Activated naive CD4-positive, alpha-beta T cell treated with anti-CD3 and anti-CD28 coated beads, Interleukin-2, amount 50 U/mL, for 72 hours (primary cell): ENCODE data around the gene XXYLT1. TPM values are rescaled to one million over a fixed set of nuclear protein-coding genes. Genes with fewer than 3 reads are reported as not detected.
"Not testable (repeated sequence)": the region's sequence is repeated elsewhere in the genome, so short reads cannot be mapped to it uniquely, and the experiment has no call there.

Experiments
- ATAC-seq, 2 donors: fragments of 150-1000 bp; cut with Tn5 transposase; 2 replicates each; pipeline ENCODE4 v1.10.0; 2021; ENCODE audit warnings: mild to moderate bottlenecking in 2 of 2, moderate library complexity in 2 of 2
- DNase-seq, 2 donors: peaks; one replicate each; pipeline ENCODE4 v3.0.0; 2021 to 2022; ENCODE audit warnings: low spot score in 2 of 2
- H3K27ac Mint-ChIP-seq, 2 donors: one replicate each; pipeline ENCODE4 v1.8.0; 2022; ENCODE audit warnings: mild to moderate bottlenecking in 2 of 2, mixed read lengths in 2 of 2
- H3K36me3 Mint-ChIP-seq, 2 donors: one replicate each; pipeline ENCODE4 v1.8.0; 2022; ENCODE audit warnings: mixed read lengths in 2 of 2
- H3K9me3 Mint-ChIP-seq, 2 donors: one replicate each; pipeline ENCODE4 v1.8.0; 2022; ENCODE audit warnings: mixed read lengths in 2 of 2
- total RNA-seq, 2 donors: library from RNA; stranded (reverse); gene quantifications; one replicate each; pipeline ENCODE4 v1.2.3, GENCODE V29; 2022

Gene XXYLT1
- total RNA-seq, 2 donors from 2014 or later = 3.4 to 6.1 TPM

- no peaks in the 10 kb centered on the region for H3K9me3 Mint-ChIP-seq
- DNase-seq = no peak
- H3K36me3 Mint-ChIP-seq = peaks cover 12 to 19% of the 10 kb centered on the region in 2 donors
- no peak for ATAC-seq
- H3K27ac Mint-ChIP-seq = no peak overlapping the region
Measured at GRCh38 chr3:195224980-195225580, 45.9 kb downstream of the XXYLT1 start.

GRCh38 chr3:195224156-195224979, 46.6 kb downstream of the XXYLT1 start:
- no peaks in the 10 kb centered on the region for H3K9me3 Mint-ChIP-seq
- ATAC-seq (no peak), DNase-seq (no peak)
- H3K36me3 Mint-ChIP-seq = peaks cover 13 to 19% of the 10 kb centered on the region in 2 donors
- no peak overlapping the region for H3K27ac Mint-ChIP-seq

- no peak for DNase-seq
- Mint-ChIP-seq H3K9me3 (no peaks in the 10 kb centered on the region), H3K27ac (no peak overlapping the region), H3K36me3 (peaks cover 17 to 25% of the 10 kb centered on the region in 2 donors)
- no peak for ATAC-seq
Measured at GRCh38 chr3:195221876-195222617, 48.9 kb downstream of the XXYLT1 start.

GRCh38 chr3:195221015-195221853, 49.7 kb downstream of the XXYLT1 start:
- Mint-ChIP-seq H3K9me3 (no peaks in the 10 kb centered on the region), H3K27ac (peak overlapping the region in 1 of 2 donors; percentile 46), H3K36me3 (peaks cover 12 to 19% of the 10 kb centered on the region in 2 donors)
- no peak for ATAC-seq
- no peak for DNase-seq

GRCh38 chr3:195219351-195220230, 51.4 kb downstream of the XXYLT1 start:
- no peak for ATAC-seq
- Mint-ChIP-seq H3K36me3 (peaks cover 5 to 15% of the 10 kb centered on the region in 2 donors), H3K9me3 (no peaks in the 10 kb centered on the region), H3K27ac (no peak overlapping the region)
- DNase-seq = no peak

GRCh38 chr3:195218331-195218730, 52.6 kb downstream of the XXYLT1 start:
- ATAC-seq, H3K9me3 Mint-ChIP-seq, DNase-seq, H3K27ac Mint-ChIP-seq: not testable (repeated sequence)
- H3K36me3 Mint-ChIP-seq = peaks cover 5 to 15% of the 10 kb centered on the region in 2 donors

GRCh38 chr3:195215576-195215975, 55.4 kb downstream of the XXYLT1 start:
- H3K36me3 Mint-ChIP-seq, DNase-seq, ATAC-seq, H3K27ac Mint-ChIP-seq, H3K9me3 Mint-ChIP-seq: not testable (repeated sequence)

- ATAC-seq (no peak), DNase-seq (no peak)
- Mint-ChIP-seq H3K36me3 (peaks cover 4 to 6% of the 10 kb centered on the region in 2 donors), H3K9me3 (peaks cover 0 to 4% of the 10 kb centered on the region in 2 donors), H3K27ac (no peak overlapping the region)
Measured at GRCh38 chr3:195214381-195214780, 56.6 kb downstream of the XXYLT1 start.

GRCh38 chr3:195213639-195214315, 57.2 kb downstream of the XXYLT1 start:
- Mint-ChIP-seq H3K27ac (no peak overlapping the region), H3K9me3 (peaks cover 0 to 4% of the 10 kb centered on the region in 2 donors), H3K36me3 (no peaks in the 10 kb centered on the region)
- DNase-seq = no peak
- ATAC-seq = no peak

- Mint-ChIP-seq H3K9me3 (peaks cover 0 to 4% of the 10 kb centered on the region in 2 donors), H3K36me3 (no peaks in the 10 kb centered on the region), H3K27ac (peak overlapping the region in 1 of 2 donors; percentile 15)
- ATAC-seq = no peak
- no peak for DNase-seq
Measured at GRCh38 chr3:195212749-195213375, 58.1 kb downstream of the XXYLT1 start.

GRCh38 chr3:195212033-195212748, 58.8 kb downstream of the XXYLT1 start:
- DNase-seq (no peak), ATAC-seq (no peak)
- Mint-ChIP-seq H3K27ac (peak overlapping the region; percentile 15 to 66), H3K36me3 (no peaks in the 10 kb centered on the region), H3K9me3 (peaks cover 0 to 4% of the 10 kb centered on the region in 2 donors)

- DNase-seq (no peak), ATAC-seq (no peak)
- Mint-ChIP-seq H3K9me3 (peaks cover 0 to 4% of the 10 kb centered on the region in 2 donors), H3K36me3 (no peaks in the 10 kb centered on the region), H3K27ac (peak overlapping the region in 1 of 2 donors; percentile 24)
Measured at GRCh38 chr3:195210266-195210973, 60.5 kb downstream of the XXYLT1 start.

GRCh38 chr3:195209847-195210265, 61.1 kb downstream of the XXYLT1 start:
- ATAC-seq (no peak), DNase-seq (no peak)
- Mint-ChIP-seq H3K36me3 (no peaks in the 10 kb centered on the region), H3K9me3 (peaks cover 0 to 4% of the 10 kb centered on the region in 2 donors), H3K27ac (peak overlapping the region in 1 of 2 donors; percentile 24)
